Measurements from ENCODE around the gene INO80. TPM values are rescaled to one million over a fixed set of nuclear protein-coding genes. Genes with fewer than 3 reads are reported as not detected.

INO80 gene
- polyA plus RNA-seq, 2 donors: 4.6 to 11.0 TPM

DNA sequence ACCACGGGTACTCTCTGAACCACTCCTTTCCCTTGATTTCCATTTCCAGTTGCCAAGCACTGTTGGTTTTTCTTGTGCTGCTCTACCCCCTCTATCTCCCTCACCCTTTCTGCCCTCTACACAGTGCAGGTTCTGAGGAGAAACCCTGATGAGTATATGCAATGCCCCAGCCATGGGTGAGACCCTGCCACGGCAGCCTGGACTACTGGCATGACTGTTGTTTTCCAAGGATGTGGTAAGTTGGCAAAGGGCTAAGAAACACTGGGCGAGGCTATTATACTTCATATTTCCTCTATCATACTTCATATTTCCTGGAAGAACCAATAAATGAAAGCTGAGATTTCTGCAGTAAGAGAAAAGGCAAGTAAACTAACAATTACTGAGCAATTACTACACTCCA, 134.9 kb downstream of the INO80 start:
- Histone ChIP-seq H3K4me1 (ENCODE audit: control insufficient read depth in 2 of 2, insufficient read depth in 2 of 2, low read length in 1 of 2) (no peaks in the 10 kb centered on the region), H3K4me3 (ENCODE audit: low read depth in 1 of 2, low read length in 2 of 2) (no peak overlapping the region), H3K27ac (ENCODE audit: low read depth in 2 of 2, low read length in 1 of 2) (no peak overlapping the region), H3K27me3 (ENCODE audit: control insufficient read depth in 1 of 2, insufficient read depth in 2 of 2, low read length in 2 of 2) (no peaks in the 10 kb centered on the region), H3K9me3 (ENCODE audit: control insufficient read depth in 2 of 2, insufficient read depth in 1 of 2, low read depth in 1 of 2, low read length in 1 of 2) (no peaks in the 10 kb centered on the region), H3K36me3 (ENCODE audit: control insufficient read depth in 2 of 2, insufficient read depth in 2 of 2, low read length in 1 of 2) (peaks cover 21 to 54% of the 10 kb centered on the region in 2 donors)
- WGBS, 2 donors: 70 to 73% methylated on average over 3 of the region's 3 CpGs

DNA sequence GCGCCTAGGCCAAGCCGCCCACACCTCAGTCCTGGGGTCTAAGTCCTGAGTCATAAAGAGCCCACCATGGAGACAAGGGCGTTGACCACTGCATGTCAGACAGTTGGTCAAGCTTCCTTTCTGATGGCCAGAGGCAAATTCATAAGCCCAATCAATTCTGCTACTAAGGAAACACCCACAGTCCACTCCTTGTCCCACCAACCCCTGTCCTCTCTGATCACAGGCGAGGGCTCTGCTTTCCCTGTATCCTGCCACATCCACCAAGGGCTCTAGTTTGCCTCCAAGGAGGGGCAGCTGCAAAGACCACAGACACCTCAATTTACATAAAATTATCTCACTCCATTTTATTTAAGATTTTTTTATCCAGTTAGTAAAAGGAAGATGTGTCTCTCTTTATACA, 137.5 kb downstream of the INO80 start:
- H3K4me1 ChIP-seq (ENCODE audit: control insufficient read depth in 2 of 2, insufficient read depth in 2 of 2, low read length in 1 of 2): no peaks in the 10 kb centered on the region
- peaks cover 17 to 44% of the 10 kb centered on the region in 2 donors for H3K36me3 ChIP-seq (ENCODE audit: control insufficient read depth in 2 of 2, insufficient read depth in 2 of 2, low read length in 1 of 2)
- 96 to 99% methylated on average over 4 of the region's 4 CpGs for WGBS, 2 donors
- no peak overlapping the region for H3K4me3 ChIP-seq (ENCODE audit: low read depth in 1 of 2, low read length in 2 of 2)
- no peak overlapping the region for H3K27ac ChIP-seq (ENCODE audit: low read depth in 2 of 2, low read length in 1 of 2)
- H3K9me3 ChIP-seq (ENCODE audit: control insufficient read depth in 2 of 2, insufficient read depth in 1 of 2, low read depth in 1 of 2, low read length in 1 of 2): no peaks in the 10 kb centered on the region
- no peaks in the 10 kb centered on the region for H3K27me3 ChIP-seq (ENCODE audit: control insufficient read depth in 1 of 2, insufficient read depth in 2 of 2, low read length in 2 of 2)

DNA sequence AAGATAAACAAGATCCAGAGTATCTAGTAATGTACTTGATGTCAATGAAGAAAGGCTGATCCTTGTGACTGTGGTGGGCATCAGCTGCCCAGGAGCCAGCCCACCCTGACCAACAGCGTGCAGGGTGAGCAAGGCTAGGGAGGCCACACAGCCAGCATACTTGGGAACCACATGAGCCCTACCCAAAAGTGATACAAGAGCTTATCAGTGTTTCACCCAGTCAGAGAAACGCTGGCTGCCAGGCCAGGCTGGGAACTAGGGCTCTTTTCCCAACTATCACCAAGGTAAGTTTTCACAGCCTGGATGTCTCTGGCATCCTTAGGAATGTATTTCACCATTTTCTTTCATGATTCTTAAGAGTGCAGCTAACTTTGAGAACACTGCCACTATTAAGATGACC, 137.9 kb downstream of the INO80 start:
- Histone ChIP-seq H3K27me3 (ENCODE audit: control insufficient read depth in 1 of 2, insufficient read depth in 2 of 2, low read length in 2 of 2) (no peaks in the 10 kb centered on the region), H3K9me3 (ENCODE audit: control insufficient read depth in 2 of 2, insufficient read depth in 1 of 2, low read depth in 1 of 2, low read length in 1 of 2) (no peaks in the 10 kb centered on the region), H3K36me3 (ENCODE audit: control insufficient read depth in 2 of 2, insufficient read depth in 2 of 2, low read length in 1 of 2) (peaks cover 18 to 43% of the 10 kb centered on the region in 2 donors), H3K27ac (ENCODE audit: low read depth in 2 of 2, low read length in 1 of 2) (no peak overlapping the region), H3K4me3 (ENCODE audit: low read depth in 1 of 2, low read length in 2 of 2) (no peak overlapping the region), H3K4me1 (ENCODE audit: control insufficient read depth in 2 of 2, insufficient read depth in 2 of 2, low read length in 1 of 2) (no peaks in the 10 kb centered on the region)
- 74 to 92% methylated on average over 2 of the region's 2 CpGs for WGBS, 2 donors

DNA sequence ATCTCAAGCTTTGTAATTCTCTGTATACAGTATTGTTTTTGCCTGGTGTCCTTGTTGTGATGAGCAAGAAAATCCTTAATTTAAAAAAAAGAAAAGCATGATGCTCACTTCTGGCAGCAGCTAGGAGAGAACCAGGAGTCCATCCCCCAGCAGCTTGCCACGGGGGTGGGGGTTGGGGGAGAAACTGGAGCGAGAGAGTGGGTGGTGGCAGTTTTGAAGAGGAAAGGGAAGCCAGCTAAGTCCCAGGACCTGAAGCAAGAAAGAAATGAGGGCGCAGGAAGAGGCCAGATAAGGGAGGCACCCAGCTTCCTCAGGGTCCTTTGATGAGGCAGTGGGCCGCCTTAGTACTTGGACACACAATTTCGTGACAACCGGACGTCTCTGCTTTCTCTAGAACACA, 139.3 kb downstream of the INO80 start:
- no peaks in the 10 kb centered on the region for H3K4me1 ChIP-seq (ENCODE audit: control insufficient read depth in 2 of 2, insufficient read depth in 2 of 2, low read length in 1 of 2)

DNA sequence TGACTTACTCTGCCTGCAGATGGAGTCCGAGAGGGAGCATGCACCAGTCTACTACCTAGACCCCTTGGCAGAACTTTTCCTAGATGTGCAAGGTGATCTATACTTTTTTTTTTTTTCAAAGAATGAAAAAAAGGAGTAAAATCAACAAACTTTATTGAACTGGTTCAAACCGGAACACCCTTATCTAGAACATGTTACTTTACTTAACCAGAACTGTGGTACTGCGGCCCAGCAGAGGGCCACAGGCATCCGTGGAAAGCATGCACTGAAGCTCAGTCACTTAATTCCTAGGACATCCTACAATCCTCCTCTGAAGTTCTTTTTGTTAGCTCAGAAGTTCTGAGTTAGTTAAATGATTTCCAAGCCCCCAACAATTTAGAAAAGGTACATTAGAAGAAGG, 141.2 kb downstream of the INO80 start:
- H3K36me3 ChIP-seq (ENCODE audit: control insufficient read depth in 2 of 2, insufficient read depth in 2 of 2, low read length in 1 of 2): peaks cover 9 to 21% of the 10 kb centered on the region in 2 donors
- no peaks in the 10 kb centered on the region for H3K4me1 ChIP-seq (ENCODE audit: control insufficient read depth in 2 of 2, insufficient read depth in 2 of 2, low read length in 1 of 2)
- H3K4me3 ChIP-seq (ENCODE audit: low read depth in 1 of 2, low read length in 2 of 2): no peak overlapping the region
- no peak overlapping the region for H3K27ac ChIP-seq (ENCODE audit: low read depth in 2 of 2, low read length in 1 of 2)
- H3K9me3 ChIP-seq (ENCODE audit: control insufficient read depth in 2 of 2, insufficient read depth in 1 of 2, low read depth in 1 of 2, low read length in 1 of 2): no peaks in the 10 kb centered on the region
- no peaks in the 10 kb centered on the region for H3K27me3 ChIP-seq (ENCODE audit: control insufficient read depth in 1 of 2, insufficient read depth in 2 of 2, low read length in 2 of 2)
- 74 to 87% methylated on average over 4 of the region's 4 CpGs for WGBS, 2 donors

More for the DNA sequence above, 139.3 kb downstream of the INO80 start:
- peaks cover 15 to 35% of the 10 kb centered on the region in 2 donors for H3K36me3 ChIP-seq (ENCODE audit: control insufficient read depth in 2 of 2, insufficient read depth in 2 of 2, low read length in 1 of 2)
- no peak overlapping the region for H3K27ac ChIP-seq (ENCODE audit: low read depth in 2 of 2, low read length in 1 of 2)
- H3K27me3 ChIP-seq (ENCODE audit: control insufficient read depth in 1 of 2, insufficient read depth in 2 of 2, low read length in 2 of 2): no peaks in the 10 kb centered on the region
- no peak overlapping the region for H3K4me3 ChIP-seq (ENCODE audit: low read depth in 1 of 2, low read length in 2 of 2)
- 79 to 82% methylated on average over 7 of the region's 7 CpGs for WGBS, 2 donors
- H3K9me3 ChIP-seq (ENCODE audit: control insufficient read depth in 2 of 2, insufficient read depth in 1 of 2, low read depth in 1 of 2, low read length in 1 of 2): no peaks in the 10 kb centered on the region

DNA sequence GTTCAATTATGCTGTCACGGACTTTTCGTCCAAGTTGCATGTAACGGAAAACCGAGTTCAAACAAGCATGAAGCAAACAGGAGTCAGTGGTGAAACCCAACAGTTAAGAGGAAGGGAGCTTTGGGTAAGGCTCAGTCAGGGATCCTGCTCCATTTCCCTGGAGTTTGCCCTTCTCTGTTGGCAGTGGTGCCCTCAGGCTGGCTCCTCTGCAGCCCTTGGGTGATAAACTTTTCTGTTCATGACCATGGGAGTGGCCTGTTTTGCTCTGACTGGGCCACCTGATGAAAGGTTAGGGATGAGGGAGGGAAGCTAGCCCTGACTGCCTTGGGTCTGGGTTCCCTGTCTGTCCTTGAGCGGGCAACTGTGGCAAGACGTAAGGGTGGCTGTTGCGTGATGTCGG, 146.7 kb downstream of the INO80 start:
- Histone ChIP-seq H3K4me3 (ENCODE audit: low read depth in 1 of 2, low read length in 2 of 2) (no peak overlapping the region), H3K9me3 (ENCODE audit: control insufficient read depth in 2 of 2, insufficient read depth in 1 of 2, low read depth in 1 of 2, low read length in 1 of 2) (no peaks in the 10 kb centered on the region), H3K36me3 (ENCODE audit: control insufficient read depth in 2 of 2, insufficient read depth in 2 of 2, low read length in 1 of 2) (peaks cover 0 to 4% of the 10 kb centered on the region in 2 donors), H3K27me3 (ENCODE audit: control insufficient read depth in 1 of 2, insufficient read depth in 2 of 2, low read length in 2 of 2) (no peaks in the 10 kb centered on the region), H3K27ac (ENCODE audit: low read depth in 2 of 2, low read length in 1 of 2) (no peak overlapping the region), H3K4me1 (ENCODE audit: control insufficient read depth in 2 of 2, insufficient read depth in 2 of 2, low read length in 1 of 2) (no peaks in the 10 kb centered on the region)
- WGBS, 2 donors: 87 to 88% methylated on average over 8 of the region's 8 CpGs

DNA sequence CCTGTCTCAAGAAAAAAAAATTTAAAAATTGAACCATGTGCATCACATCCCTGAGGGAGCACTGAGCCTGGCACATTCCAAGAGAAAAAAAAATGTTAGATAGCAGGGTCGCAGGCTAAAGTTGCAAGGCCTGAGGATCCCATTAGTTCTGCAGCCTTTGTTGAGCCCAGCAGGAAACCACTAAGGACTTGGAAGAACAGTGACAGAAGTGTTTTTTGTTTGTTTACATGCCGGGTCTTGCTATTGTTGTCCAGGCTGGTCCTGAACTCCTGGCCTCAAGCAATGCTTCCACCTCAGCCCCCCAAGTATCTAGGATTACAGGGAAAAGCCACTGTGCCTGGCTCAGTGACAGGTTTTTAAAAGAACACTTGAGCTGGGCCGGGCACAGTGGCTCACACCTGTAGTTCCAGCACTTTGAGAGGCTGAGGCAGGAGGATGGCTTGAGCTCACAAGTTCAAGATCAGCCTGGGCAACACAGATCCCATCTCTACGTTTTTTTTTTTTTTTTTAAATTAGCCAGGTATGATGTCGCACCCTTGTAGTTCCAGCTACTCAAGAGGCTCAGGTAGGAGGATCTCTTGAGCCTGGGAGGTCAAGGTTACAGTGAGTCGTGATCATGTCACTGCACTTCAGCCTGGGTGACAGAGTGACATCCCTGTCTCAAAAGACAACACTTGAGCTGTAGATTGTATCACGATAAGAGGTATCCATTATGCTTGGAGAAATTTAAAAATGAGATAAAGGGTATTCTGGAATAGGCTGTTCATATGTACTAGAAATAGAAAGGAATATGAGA, 147.6 kb downstream of the INO80 start:
- 63 to 77% methylated on average over 7 of the region's 7 CpGs for WGBS, 2 donors
- no peak overlapping the region for H3K27ac ChIP-seq (ENCODE audit: low read depth in 2 of 2, low read length in 1 of 2)
- H3K4me3 ChIP-seq (ENCODE audit: low read depth in 1 of 2, low read length in 2 of 2): no peak overlapping the region
- H3K36me3 ChIP-seq (ENCODE audit: control insufficient read depth in 2 of 2, insufficient read depth in 2 of 2, low read length in 1 of 2): peaks cover 0 to under 1% of the 10 kb centered on the region in 2 donors
- H3K4me1 ChIP-seq (ENCODE audit: control insufficient read depth in 2 of 2, insufficient read depth in 2 of 2, low read length in 1 of 2): no peaks in the 10 kb centered on the region
- H3K27me3 ChIP-seq (ENCODE audit: control insufficient read depth in 1 of 2, insufficient read depth in 2 of 2, low read length in 2 of 2): no peaks in the 10 kb centered on the region
- H3K9me3 ChIP-seq (ENCODE audit: control insufficient read depth in 2 of 2, insufficient read depth in 1 of 2, low read depth in 1 of 2, low read length in 1 of 2): no peaks in the 10 kb centered on the region

DNA sequence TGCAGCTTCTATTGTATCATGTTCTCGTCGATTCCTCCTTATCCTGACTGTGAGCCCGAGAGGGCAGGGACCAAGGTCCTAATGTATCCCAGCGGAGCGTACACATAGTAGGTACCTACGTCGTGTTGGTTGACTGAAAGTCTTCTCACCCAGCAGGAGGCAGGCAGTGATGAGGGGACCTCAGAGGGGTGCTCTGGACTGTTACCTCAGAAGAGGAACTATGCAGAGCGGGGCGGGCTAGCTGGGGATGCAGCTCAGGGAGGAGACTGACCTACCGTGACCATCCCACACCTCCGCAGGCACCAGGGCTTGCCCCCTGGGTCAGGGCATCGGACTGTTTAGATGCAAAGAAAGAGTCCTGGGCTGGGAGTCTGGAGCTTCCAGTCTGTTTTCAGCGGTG, 151.4 kb downstream of the INO80 start:
- Histone ChIP-seq H3K4me1 (ENCODE audit: control insufficient read depth in 2 of 2, insufficient read depth in 2 of 2, low read length in 1 of 2) (no peaks in the 10 kb centered on the region), H3K36me3 (ENCODE audit: control insufficient read depth in 2 of 2, insufficient read depth in 2 of 2, low read length in 1 of 2) (no peaks in the 10 kb centered on the region), H3K27me3 (ENCODE audit: control insufficient read depth in 1 of 2, insufficient read depth in 2 of 2, low read length in 2 of 2) (no peaks in the 10 kb centered on the region), H3K9me3 (ENCODE audit: control insufficient read depth in 2 of 2, insufficient read depth in 1 of 2, low read depth in 1 of 2, low read length in 1 of 2) (no peaks in the 10 kb centered on the region), H3K4me3 (ENCODE audit: low read depth in 1 of 2, low read length in 2 of 2) (no peak overlapping the region), H3K27ac (ENCODE audit: low read depth in 2 of 2, low read length in 1 of 2) (no peak overlapping the region)
- WGBS, 2 donors: 82 to 84% methylated on average over 13 of the region's 13 CpGs

DNA sequence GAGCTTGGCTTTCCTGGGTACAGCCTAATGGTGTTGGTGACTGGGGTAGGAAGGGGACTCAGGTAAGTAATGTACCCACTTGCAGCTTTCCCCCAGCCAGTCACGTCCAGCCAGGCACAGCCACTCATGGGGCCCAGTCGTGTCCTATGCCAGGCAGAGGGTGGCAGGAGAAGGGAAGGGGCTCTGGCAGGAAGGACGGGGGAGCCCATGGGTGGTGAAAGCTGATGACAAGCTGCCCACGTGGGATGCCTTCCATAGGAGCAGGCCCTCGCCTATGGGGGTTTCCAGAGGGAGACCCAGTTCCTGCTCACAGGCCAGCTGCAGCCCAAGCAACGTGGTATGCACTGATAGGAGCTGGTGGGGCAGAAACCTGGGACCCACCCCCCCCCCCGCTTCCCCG, 152.1 kb downstream of the INO80 start:
- Histone ChIP-seq H3K36me3 (ENCODE audit: control insufficient read depth in 2 of 2, insufficient read depth in 2 of 2, low read length in 1 of 2) (no peaks in the 10 kb centered on the region), H3K27me3 (ENCODE audit: control insufficient read depth in 1 of 2, insufficient read depth in 2 of 2, low read length in 2 of 2) (no peaks in the 10 kb centered on the region), H3K4me1 (ENCODE audit: control insufficient read depth in 2 of 2, insufficient read depth in 2 of 2, low read length in 1 of 2) (no peaks in the 10 kb centered on the region), H3K9me3 (ENCODE audit: control insufficient read depth in 2 of 2, insufficient read depth in 1 of 2, low read depth in 1 of 2, low read length in 1 of 2) (no peaks in the 10 kb centered on the region), H3K27ac (ENCODE audit: low read depth in 2 of 2, low read length in 1 of 2) (no peak overlapping the region), H3K4me3 (ENCODE audit: low read depth in 1 of 2, low read length in 2 of 2) (no peak overlapping the region)
- 75 to 94% methylated on average over 5 to 8 of the region's 8 CpGs for WGBS, 2 donors

DNA sequence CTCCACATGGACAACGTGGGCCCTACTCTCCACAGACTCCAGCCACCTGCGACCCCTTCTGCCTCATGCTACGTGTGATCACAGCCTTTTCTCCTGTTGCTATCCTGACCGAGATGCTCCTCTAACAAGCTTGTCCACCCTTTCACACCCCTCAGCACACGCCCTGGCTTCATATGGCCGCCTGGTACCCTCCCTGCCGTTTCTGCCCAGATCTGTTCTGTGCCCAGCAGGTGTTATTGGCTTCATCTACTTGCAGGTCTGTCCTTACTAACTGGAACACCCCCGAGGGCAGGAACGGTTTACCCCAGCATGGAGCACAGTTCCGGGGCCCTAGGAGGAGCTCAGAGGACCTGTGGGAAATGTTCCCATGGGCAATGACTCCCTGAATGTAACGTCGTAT, 152.9 kb downstream of the INO80 start:
- 86 to 90% methylated on average over 12 of the region's 12 CpGs for WGBS, 2 donors
- Histone ChIP-seq H3K4me1 (ENCODE audit: control insufficient read depth in 2 of 2, insufficient read depth in 2 of 2, low read length in 1 of 2) (no peaks in the 10 kb centered on the region), H3K27me3 (ENCODE audit: control insufficient read depth in 1 of 2, insufficient read depth in 2 of 2, low read length in 2 of 2) (no peaks in the 10 kb centered on the region), H3K27ac (ENCODE audit: low read depth in 2 of 2, low read length in 1 of 2) (no peak overlapping the region), H3K4me3 (ENCODE audit: low read depth in 1 of 2, low read length in 2 of 2) (no peak overlapping the region), H3K9me3 (ENCODE audit: control insufficient read depth in 2 of 2, insufficient read depth in 1 of 2, low read depth in 1 of 2, low read length in 1 of 2) (no peaks in the 10 kb centered on the region), H3K36me3 (ENCODE audit: control insufficient read depth in 2 of 2, insufficient read depth in 2 of 2, low read length in 1 of 2) (no peaks in the 10 kb centered on the region)

All from esophagus (tissue), 2 donors.